Peyer's patch (tissue), 4 donors: ENCODE data around the gene TMEM204.

Experiments
- CTCF ChIP-seq, 6 experiments: fragments of 450-650 bp in 4 of 6; fragments of 200-600 bp in 2 of 6; sonication (generic) in 1 of 6; IDR thresholded peaks; one replicate each; pipeline ENCODE4 v1.5.1; 2017 to 2019; ENCODE audit warnings: antibody characterized with exemption in 6 of 6, mild to moderate bottlenecking in 3 of 6, moderate library complexity in 1 of 6
- POLR2A ChIP-seq, 2 donors: fragments of 450-650 bp; IDR thresholded peaks; one replicate each; pipeline ENCODE4 v1.5.1; 2017; ENCODE audit warnings: antibody characterized with exemption in 2 of 2, mild to moderate bottlenecking in 2 of 2, moderate library complexity in 2 of 2

GRCh38 chr16:1509307-1510221 lies 23.9 kb upstream of the TMEM204 start:
- TF ChIP-seq CTCF (IDR thresholded peaks at IDR 0.05) (no peak), POLR2A (IDR thresholded peaks at IDR 0.05) (no peak)
